Cardiac muscle cell (in vitro differentiated cells and primary cell): Measurements from ENCODE around the gene DOCK7. TPM values are rescaled to one million over a fixed set of nuclear protein-coding genes. Genes with fewer than 3 reads are reported as not detected.

Experiments
- DNase-seq, 2 donors: peaks; one replicate each; pipeline versions ENCODE4 v3.0.0 to v3.0.0-alpha.2; 2010 to 2017; ENCODE audit warnings: low read depth in 1 of 2, low spot score in 1 of 2
- H3K27ac ChIP-seq: fragments of 200-600 bp; sonication (generic); 2 replicates; pipeline ENCODE4 v1.5.1; 2016
- H3K27me3 ChIP-seq: fragments of 200-600 bp; sonication (generic); 2 replicates; pipeline ENCODE4 v1.6.0; 2016; ENCODE audit warnings: control low read depth
- H3K36me3 ChIP-seq: fragments of 200-600 bp; sonication (generic); 2 replicates; pipeline ENCODE4 v1.5.1; 2016; ENCODE audit warnings: control low read depth
- H3K4me1 ChIP-seq: fragments of 200-600 bp; sonication (generic); 2 replicates; pipeline ENCODE4 v1.8.1; 2017; ENCODE audit warnings: low read depth, mild to moderate bottlenecking, mixed run types
- H3K4me3 ChIP-seq: fragments of 200-600 bp; sonication (generic); 2 replicates; pipeline ENCODE4 v1.5.1; 2016; ENCODE audit warnings: mild to moderate bottlenecking
- H3K9me3 ChIP-seq: fragments of 200-600 bp; sonication (generic); 2 replicates; pipeline ENCODE4 v1.5.1; 2017; ENCODE audit warnings: low read depth, mild to moderate bottlenecking, control low read depth
- CTCF ChIP-seq: IDR thresholded peaks from 2 replicates; pipeline ENCODE4 v1.5.1; 2012; ENCODE audit warnings: low read depth, mild to moderate bottlenecking, low read length
- polyA plus RNA-seq: library from polyadenylated mRNA; unstranded; fragments of >200 nt; fragmentation: Nextera tagmentation; extraction: Ambion mirVana; gene quantifications from 2 replicates; pipeline ENCODE4 v1.2.1, GENCODE V29; 2016
- total RNA-seq: library from RNA; depleted of rRNA; stranded (reverse); fragments of >200 nt; gene quantifications from 2 replicates; pipeline ENCODE4 v1.2.3, GENCODE V29; 2016

DOCK7 gene
- total and polyA plus RNA-seq, 2 experiments from 2014 or later = 17.5 to 79.6 TPM

DNA sequence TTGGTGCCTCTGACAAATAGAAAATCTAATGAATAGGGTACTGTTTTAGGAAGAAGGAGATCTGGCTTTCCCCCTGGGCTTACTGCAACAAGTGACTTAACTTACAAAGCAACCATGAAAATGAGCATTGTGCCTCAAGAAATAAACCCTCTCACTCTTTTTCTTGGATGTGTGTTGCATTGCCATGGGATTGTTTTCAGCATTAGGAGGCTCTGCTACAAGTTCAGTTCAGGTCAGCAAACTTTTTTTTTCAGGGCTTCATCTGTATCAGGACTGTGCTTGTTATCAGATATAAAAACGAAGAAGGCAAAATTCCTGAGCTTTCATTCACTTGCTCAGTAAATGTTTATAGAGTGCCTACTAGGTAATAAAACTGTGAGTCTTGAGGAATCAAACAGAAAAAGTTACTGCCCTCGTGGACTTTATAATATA, 37.8 kb upstream of the DOCK7 start:
- DNase-seq = peak in 1 of 2 donors; percentile 38

GRCh38 chr1:62725255-62725654, 37.1 kb upstream of the DOCK7 start:
- no peak overlapping the region for H3K27ac ChIP-seq
- no peak overlapping the region for H3K4me3 ChIP-seq
- no peaks in the 10 kb centered on the region for H3K36me3 ChIP-seq
- no peaks in the 10 kb centered on the region for H3K9me3 ChIP-seq
- no peak for TF ChIP-seq CTCF
- DNase-seq = peak in 1 of 2 donors; percentile 81
- no peaks in the 10 kb centered on the region for H3K27me3 ChIP-seq
- H3K4me1 ChIP-seq = peaks cover 13% of the 10 kb centered on the region

More for the DNA sequence above, 37.8 kb upstream of the DOCK7 start:
- H3K9me3 ChIP-seq = no peaks in the 10 kb centered on the region
- TF ChIP-seq CTCF = no peak
- H3K4me3 ChIP-seq = no peak overlapping the region
- peaks cover 5% of the 10 kb centered on the region for H3K4me1 ChIP-seq
- no peak overlapping the region for H3K27ac ChIP-seq
- no peaks in the 10 kb centered on the region for H3K27me3 ChIP-seq
- no peaks in the 10 kb centered on the region for H3K36me3 ChIP-seq

GRCh38 chr1:62724430-62724829, 36.2 kb upstream of the DOCK7 start:
- Histone ChIP-seq H3K27ac (no peak overlapping the region), H3K36me3 (no peaks in the 10 kb centered on the region), H3K9me3 (no peaks in the 10 kb centered on the region), H3K27me3 (no peaks in the 10 kb centered on the region), H3K4me1 (peaks cover 13% of the 10 kb centered on the region), H3K4me3 (no peak overlapping the region)
- no peak for TF ChIP-seq CTCF
- no peak for DNase-seq

DNA sequence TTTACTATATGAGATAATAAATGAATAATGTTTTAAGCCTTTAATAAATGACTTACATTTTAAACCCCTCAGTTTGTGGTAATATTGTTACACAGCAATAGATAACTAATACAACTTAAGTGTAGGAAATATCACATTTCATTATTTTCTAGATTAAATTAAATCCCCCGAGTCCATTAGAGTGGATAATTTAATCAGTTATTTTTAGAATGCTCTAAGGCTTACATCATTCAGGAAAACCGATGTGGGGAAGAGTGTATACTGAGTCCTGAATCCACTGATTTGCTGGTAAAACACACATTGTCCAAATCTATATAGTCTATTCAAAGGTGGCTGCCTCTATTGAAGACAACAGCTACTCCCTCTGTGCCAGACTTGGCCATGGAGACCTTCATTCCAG, 35.7 kb upstream of the DOCK7 start:
- no peak for TF ChIP-seq CTCF
- no peaks in the 10 kb centered on the region for H3K36me3 ChIP-seq

GRCh38 chr1:62722796-62723195, 34.6 kb upstream of the DOCK7 start:
- Histone ChIP-seq H3K36me3 (no peaks in the 10 kb centered on the region), H3K4me3 (no peak overlapping the region), H3K27me3 (no peaks in the 10 kb centered on the region), H3K27ac (no peak overlapping the region), H3K9me3 (no peaks in the 10 kb centered on the region), H3K4me1 (peaks cover 13% of the 10 kb centered on the region)
- no peak for DNase-seq
- TF ChIP-seq CTCF = no peak

More for the DNA sequence above, 35.7 kb upstream of the DOCK7 start:
- Histone ChIP-seq H3K27me3 (no peaks in the 10 kb centered on the region), H3K4me1 (peaks cover 13% of the 10 kb centered on the region), H3K4me3 (no peak overlapping the region), H3K27ac (no peak overlapping the region), H3K9me3 (no peaks in the 10 kb centered on the region)
- DNase-seq = no peak
